HL-60 (cell line): ENCODE data around the gene PROC.

Source experiments
- DNase-seq, 2 experiments: peaks; one replicate each; pipeline ENCODE4 v3.0.0-alpha.2; 2010 to 2020; ENCODE audit warnings: low read depth in 1 of 2, low spot score in 1 of 2
- H3K27ac ChIP-seq: fragments of 250-450 bp; sonication (Bioruptor Pico); replicated peaks from 2 replicates; pipeline ENCODE4 v1.5.1; 2020; ENCODE audit warnings: mild to moderate bottlenecking, moderate library complexity
- H3K27me3 ChIP-seq: fragments of 250-450 bp; sonication (Bioruptor Pico); 2 replicates; pipeline ENCODE4 v1.5.1; 2021; ENCODE audit warnings: mild to moderate bottlenecking, moderate library complexity; ENCODE audit not compliant: insufficient read depth, poor library complexity, severe bottlenecking
- H3K4me3 ChIP-seq: replicated peaks from 2 replicates; pipeline ENCODE4 v1.5.1; 2011; ENCODE audit warnings: mild to moderate bottlenecking, control low read depth, low read length; ENCODE audit not compliant: insufficient read depth
- CTCF ChIP-seq: IDR thresholded peaks from one replicate; pipeline ENCODE4 v1.5.1; 2011; ENCODE audit warnings: low read length, control low read depth, inconsistent platforms; ENCODE audit not compliant: insufficient read depth
- GABPA ChIP-seq: IDR thresholded peaks from 2 replicates; pipeline ENCODE4 v1.6.1; 2012; ENCODE audit warnings: low read depth
- POLR2AphosphoS5 ChIP-seq: IDR thresholded peaks from 2 replicates; pipeline ENCODE4 v1.6.1; 2012; ENCODE audit warnings: low read depth
- REST ChIP-seq: IDR thresholded peaks from 2 replicates; pipeline ENCODE4 v1.6.1; 2012; ENCODE audit warnings: low read depth; ENCODE audit not compliant: insufficient replicate concordance
- SPI1 ChIP-seq: IDR thresholded peaks from 2 replicates; pipeline ENCODE4 v1.6.1; 2012; ENCODE audit warnings: low read depth, mild to moderate bottlenecking, borderline replicate concordance

The PROC gene

GRCh38 chr2:127423880-127424279, 5.7 kb downstream of the PROC start:
- no peak for DNase-seq
- Histone ChIP-seq H3K27ac (no peak overlapping the region), H3K4me3 (no peak overlapping the region), H3K27me3 (no peaks in the 10 kb centered on the region)
- TF ChIP-seq GABPA (no peak), CTCF (no peak), REST (no peak), POLR2AphosphoS5 (no peak), SPI1 (no peak)

DNA sequence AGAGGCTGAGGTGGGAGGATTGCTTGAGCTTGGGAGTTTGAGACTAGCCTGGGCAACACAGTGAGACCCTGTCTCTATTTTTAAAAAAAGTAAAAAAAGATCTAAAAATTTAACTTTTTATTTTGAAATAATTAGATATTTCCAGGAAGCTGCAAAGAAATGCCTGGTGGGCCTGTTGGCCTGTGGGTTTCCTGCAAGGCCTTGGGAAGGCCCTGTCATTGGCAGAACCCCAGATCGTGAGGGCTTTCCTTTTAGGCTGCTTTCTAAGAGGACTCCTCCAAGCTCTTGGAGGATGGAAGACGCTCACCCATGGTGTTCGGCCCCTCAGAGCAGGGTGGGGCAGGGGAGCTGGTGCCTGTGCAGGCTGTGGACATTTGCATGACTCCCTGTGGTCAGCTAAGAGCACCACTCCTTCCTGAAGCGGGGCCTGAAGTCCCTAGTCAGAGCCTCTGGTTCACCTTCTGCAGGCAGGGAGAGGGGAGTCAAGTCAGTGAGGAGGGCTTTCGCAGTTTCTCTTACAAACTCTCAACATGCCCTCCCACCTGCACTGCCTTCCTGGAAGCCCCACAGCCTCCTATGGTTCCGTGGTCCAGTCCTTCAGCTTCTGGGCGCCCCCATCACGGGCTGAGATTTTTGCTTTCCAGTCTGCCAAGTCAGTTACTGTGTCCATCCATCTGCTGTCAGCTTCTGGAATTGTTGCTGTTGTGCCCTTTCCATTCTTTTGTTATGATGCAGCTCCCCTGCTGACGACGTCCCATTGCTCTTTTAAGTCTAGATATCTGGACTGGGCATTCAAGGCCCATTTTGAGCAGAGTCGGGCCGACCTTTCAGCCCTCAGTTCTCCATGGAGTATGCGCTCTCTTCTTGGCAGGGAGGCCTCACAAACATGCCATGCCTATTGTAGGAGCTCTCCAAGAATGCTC, 6.6 kb downstream of the PROC start:
- no peak for DNase-seq
- TF ChIP-seq SPI1 (no peak), GABPA (no peak), POLR2AphosphoS5 (no peak), CTCF (no peak), REST (no peak)
- H3K27me3 ChIP-seq: no peaks in the 10 kb centered on the region
- no peak overlapping the region for H3K4me3 ChIP-seq
- no peak overlapping the region for H3K27ac ChIP-seq

- no peak for TF ChIP-seq POLR2AphosphoS5
- no peak for TF ChIP-seq SPI1
- TF ChIP-seq CTCF: no peak
- TF ChIP-seq GABPA: no peak
- TF ChIP-seq REST: no peak
- H3K27me3 ChIP-seq: no peaks in the 10 kb centered on the region
- no peak overlapping the region for H3K27ac ChIP-seq
- no peak for DNase-seq
- no peak overlapping the region for H3K4me3 ChIP-seq
Observed at GRCh38 chr2:127425540-127426490, 7.6 kb downstream of the PROC start.
